ENCODE data around the gene RAB24. TPM values are rescaled to one million over a fixed set of nuclear protein-coding genes. Genes with fewer than 3 reads are reported as not detected.

Gene RAB24
- 10 to 100 TPM; 79.1 to 92.0 TPM for total RNA-seq

GRCh38 chr5:177303121-177303924 is at the start of gene RAB24, which contains the start of gene PRELID1:
Gene RAB24, minus strand, starts transcription at chr5:177303719. Its CDS starts 431 bp downstream, at chr5:177303288.
Gene PRELID1, plus strand, starts transcription at chr5:177303799. Its CDS starts 187 bp downstream, at chr5:177303986.
- no peaks in the 10 kb centered on the region for H3K9me3 ChIP-seq
- WGBS, 2 donors: 0% methylated on average over 99 of the region's 100 CpGs; no CpG with 5 or more reads in 1 of the 2 donors
- H3K4me1 ChIP-seq: peaks cover 63% of the 10 kb centered on the region
- ATAC-seq (peak; percentile 72), DNase-seq (peak; percentile 89 to 94 (median 90))
- intact Hi-C loops (cut with DNase I): no loop called here
- peaks cover 0 to 8% of the 10 kb centered on the region in 2 donors for H3K36me3 ChIP-seq (replicated peaks in 1 of 2; ENCODE audit: insufficient read depth in 1 of 2, low read depth in 2 of 2)
- TF ChIP-seq POLR2A (IDR thresholded peaks at IDR 0.05): peak; percentile 73 to 87 (median 80)
- TF ChIP-seq CTCF (IDR thresholded peaks at IDR 0.05): peak in 3 of 7 experiments; percentile 11 to 36 (median 26)
- H3K27me3 ChIP-seq: no peaks in the 10 kb centered on the region
- peak within 1 kb of the TSS; percentile 81 to 93 (median 90) for H3K27ac ChIP-seq
- H3K4me3 ChIP-seq: peak within 1 kb of the TSS; percentile 70 to 80

GRCh38 chr5:177353093-177353492 is 49.6 kb upstream of the RAB24 start:
- WGBS, 2 donors: 74 to 77% methylated on average over 5 of the region's 5 CpGs
- DNase-seq (no peak), ATAC-seq (no peak)
- Histone ChIP-seq H3K4me3 (no peak overlapping the region), H3K36me3 (replicated peaks in 1 of 2; ENCODE audit: insufficient read depth in 1 of 2, low read depth in 2 of 2) (no peaks in the 10 kb centered on the region), H3K27me3 (no peaks in the 10 kb centered on the region), H3K27ac (no peak overlapping the region), H3K9me3 (no peaks in the 10 kb centered on the region), H3K4me1 (peaks cover 31% of the 10 kb centered on the region)
- intact Hi-C loops (cut with DNase I): no loop called here
- no peak for TF ChIP-seq CTCF (IDR thresholded peaks at IDR 0.05)
- TF ChIP-seq POLR2A (IDR thresholded peaks at IDR 0.05): no peak

GRCh38 chr5:177351392-177352329 is 48.1 kb upstream of the RAB24 start, which contains the start of gene LMAN2:
Gene LMAN2, minus strand, starts transcription at chr5:177351668. Its CDS starts 21 bp downstream, at chr5:177351647.
- intact Hi-C loops (cut with DNase I): no loop called here
- 7 to 9% methylated on average over 25 to 55 of the region's 55 CpGs for WGBS, 2 donors
- H3K27me3 ChIP-seq: no peaks in the 10 kb centered on the region

More at GRCh38 chr5:177351392-177352329, 48.1 kb upstream of the RAB24 start, which contains the start of gene LMAN2:
- Histone ChIP-seq H3K4me1 (peaks cover 44% of the 10 kb centered on the region), H3K36me3 (replicated peaks in 1 of 2; ENCODE audit: insufficient read depth in 1 of 2, low read depth in 2 of 2) (no peaks in the 10 kb centered on the region), H3K4me3 (peak within 1 kb of the TSS; percentile 77 to 96), H3K9me3 (no peaks in the 10 kb centered on the region), H3K27ac (peak within 1 kb of the TSS; percentile 83 to 96 (median 88))
- peak; percentile 99 for ATAC-seq
- DNase-seq: peak; percentile 93 to 96 (median 94)
- TF ChIP-seq CTCF (IDR thresholded peaks at IDR 0.05) (peak in 1 of 7 experiments; percentile 8), POLR2A (IDR thresholded peaks at IDR 0.05) (peak; percentile 49 to 82 (median 79))
